ENCODE measurements around the gene PCCA.
"Not testable (repeated sequence)": the region's sequence is repeated elsewhere in the genome, so short reads cannot be mapped to it uniquely, and the experiment has no call there.

The PCCA gene

GRCh38 chr13:100561599-100562204, 472.8 kb downstream of the PCCA start:
- DNase-seq (ENCODE audit: extremely low read depth in 1 of 2, low read depth in 1 of 2), result no peak

GRCh38 chr13:100563779-100564178, 474.9 kb downstream of the PCCA start:
- no peak for DNase-seq (ENCODE audit: extremely low read depth in 1 of 2, low read depth in 1 of 2)

GRCh38 chr13:100564444-100565223, 475.7 kb downstream of the PCCA start:
- no peak for DNase-seq (ENCODE audit: extremely low read depth in 1 of 2, low read depth in 1 of 2)

GRCh38 chr13:100565286-100565685, 476.4 kb downstream of the PCCA start:
- DNase-seq (ENCODE audit: extremely low read depth in 1 of 2, low read depth in 1 of 2), result no peak

- no peak for DNase-seq (ENCODE audit: extremely low read depth in 1 of 2, low read depth in 1 of 2)
Observed at GRCh38 chr13:100566543-100566942, 477.6 kb downstream of the PCCA start.

GRCh38 chr13:100573121-100573520, 484.2 kb downstream of the PCCA start:
- DNase-seq (ENCODE audit: extremely low read depth in 1 of 2, low read depth in 1 of 2), result peak; percentile 23 to 59

GRCh38 chr13:100577239-100577638, 488.3 kb downstream of the PCCA start:
- DNase-seq (ENCODE audit: extremely low read depth in 1 of 2, low read depth in 1 of 2), result not testable (repeated sequence)
